Skeletal muscle tissue (tissue), 4 donors: ENCODE measurements around the gene CHD9NB. TPM values are rescaled to one million over a fixed set of nuclear protein-coding genes. Genes with fewer than 3 reads are reported as not detected.

Source experiments
- H3K27ac ChIP-seq: one replicate; pipeline ENCODE4 v1.7.0; 2013; ENCODE audit warnings: mild to moderate bottlenecking, low read depth, low read length, inconsistent platforms
- H3K27me3 ChIP-seq, 3 donors: one replicate each; pipeline ENCODE4 v1.7.0; 2013; ENCODE audit warnings: low read length in 3 of 3; ENCODE audit not compliant: control insufficient read depth in 3 of 3, insufficient read depth in 3 of 3
- H3K36me3 ChIP-seq, 3 donors: one replicate each; pipeline ENCODE4 v1.7.0; 2013; ENCODE audit warnings: low read length in 3 of 3; ENCODE audit not compliant: control insufficient read depth in 3 of 3, insufficient read depth in 3 of 3
- H3K4me1 ChIP-seq, 3 donors: one replicate each; pipeline ENCODE4 v1.7.0; 2013; ENCODE audit warnings: low read length in 3 of 3, mild to moderate bottlenecking in 3 of 3; ENCODE audit not compliant: control insufficient read depth in 3 of 3, insufficient read depth in 3 of 3
- H3K4me3 ChIP-seq, 3 donors: one replicate each; pipeline ENCODE4 v1.7.0; 2013; ENCODE audit warnings: low read length in 3 of 3
- H3K9ac ChIP-seq, 3 donors: one replicate each; pipeline ENCODE4 v1.7.0; 2013; ENCODE audit warnings: low read length in 3 of 3, mild to moderate bottlenecking in 3 of 3, moderate library complexity in 2 of 3, low read depth in 1 of 3
- H3K9me3 ChIP-seq, 3 donors: one replicate each; pipeline ENCODE4 v1.7.0; 2013; ENCODE audit warnings: low read length in 3 of 3; ENCODE audit not compliant: control insufficient read depth in 3 of 3
- total RNA-seq: library from RNA; depleted of rRNA; stranded (reverse); fragments of >200 nt; gene quantifications from one replicate; pipeline ENCODE4 v1.2.3, GENCODE V29; 2014
- donor health status: Osteomylitis.

Gene CHD9NB
- total RNA-seq, 1 donor from 2014 or later = 0.52 TPM

- H3K27ac ChIP-seq = no peak overlapping the region
These were observed 57.8 kb downstream of the CHD9NB start for GRCh38 chr16:52994942-52995341.

GRCh38 chr16:52993179-52993578 lies 59.5 kb downstream of the CHD9NB start:
- no peaks in the 10 kb centered on the region for H3K4me1 ChIP-seq
- H3K27me3 ChIP-seq = no peaks in the 10 kb centered on the region
- H3K4me3 ChIP-seq = no peak overlapping the region
- no peak overlapping the region for H3K9ac ChIP-seq
- H3K27ac ChIP-seq = no peak overlapping the region
- H3K36me3 ChIP-seq = no peaks in the 10 kb centered on the region
- no peaks in the 10 kb centered on the region for H3K9me3 ChIP-seq

More at GRCh38 chr16:52994942-52995341, 57.8 kb downstream of the CHD9NB start:
- no peaks in the 10 kb centered on the region for H3K9me3 ChIP-seq
- no peak overlapping the region for H3K9ac ChIP-seq
- H3K27me3 ChIP-seq = no peaks in the 10 kb centered on the region
- H3K36me3 ChIP-seq = no peaks in the 10 kb centered on the region
- no peaks in the 10 kb centered on the region for H3K4me1 ChIP-seq
- H3K4me3 ChIP-seq = no peak overlapping the region

DNA sequence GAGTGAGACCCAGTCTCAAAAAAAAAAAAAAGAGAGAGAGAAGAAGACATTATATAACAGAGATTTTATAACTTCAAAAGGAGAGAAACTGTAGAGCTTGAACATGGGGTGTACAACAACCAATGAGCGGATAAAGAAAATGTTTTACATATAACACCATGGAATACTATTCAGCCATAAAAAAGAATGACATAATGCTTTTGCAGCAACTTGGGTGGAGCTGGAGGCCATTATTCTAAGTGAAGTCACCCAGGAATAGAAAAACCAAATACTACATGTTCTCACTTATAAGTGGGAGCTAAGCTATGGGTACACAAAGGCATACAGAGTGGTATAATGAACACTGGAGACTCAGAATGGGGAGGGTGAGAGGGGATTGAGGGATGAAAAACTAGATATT lies 61.1 kb downstream of the CHD9NB start:
- Histone ChIP-seq H3K4me3 (no peak overlapping the region), H3K27me3 (no peaks in the 10 kb centered on the region), H3K27ac (no peak overlapping the region), H3K9me3 (no peaks in the 10 kb centered on the region), H3K4me1 (no peaks in the 10 kb centered on the region), H3K36me3 (no peaks in the 10 kb centered on the region), H3K9ac (no peak overlapping the region)

Other genes starting within 250 kb of the CHD9NB start
- gene CHD9, start 2.1 kb upstream of the CHD9NB start, total RNA-seq = 69.4 TPM